Caco-2 (cell line): ENCODE data around the gene MTMR10. TPM values are rescaled to one million over a fixed set of nuclear protein-coding genes. Genes with fewer than 3 reads are reported as not detected.

Experiments
- BruUV-seq: library from RNA; stranded (reverse); fragments of 400-500 nt; replicated peaks from 2 replicates; lab custom pipeline; 2021; lab: Mats Ljungman, UMichigan
- CTCF ChIA-PET: fragments of 300-600 bp; sonication (Branson Sonifier 250); formaldehyde crosslinking; loops from one replicate; lab custom pipeline; 2022; ENCODE audit warnings: antibody characterized with exemption; lab: Charles Lee
- POLR2A ChIA-PET: fragments of 300-600 bp; sonication (Branson Sonifier 250); formaldehyde crosslinking; loops from one replicate; lab custom pipeline; 2022; ENCODE audit warnings: antibody characterized with exemption; lab: Charles Lee
- DNase-seq, 2 experiments: peaks; one replicate each; pipeline versions ENCODE4 v3.0.0 to v3.0.0-alpha.2; 2020 to 2022
- H3K27me3 ChIP-seq: replicated peaks from 2 replicates; pipeline ENCODE4 v1.6.0; 2011; ENCODE audit warnings: low read length; ENCODE audit not compliant: control insufficient read depth, insufficient read depth
- H3K36me3 ChIP-seq: 2 replicates; pipeline ENCODE4 v1.5.1; 2011; ENCODE audit warnings: low read length; ENCODE audit not compliant: control insufficient read depth, insufficient read depth
- H3K4me1 ChIP-seq: fragments of 250-450 bp; sonication (Bioruptor Pico); 2 replicates; pipeline ENCODE4 v1.5.1; 2020; ENCODE audit warnings: mild to moderate bottlenecking
- H3K4me3 ChIP-seq: 2 replicates; pipeline ENCODE4 v1.5.1; 2011; ENCODE audit warnings: low read depth, mild to moderate bottlenecking, control low read depth, low read length
- H3K9me3 ChIP-seq: fragments of 250-450 bp; sonication (Bioruptor Pico); 2 replicates; pipeline ENCODE4 v1.5.1; 2020; ENCODE audit warnings: mild to moderate bottlenecking, moderate library complexity
- H3K27ac Mint-ChIP-seq: one replicate; pipeline ENCODE4 v1.8.0; 2022; ENCODE audit warnings: mixed read lengths; ENCODE audit not compliant: unreplicated experiment
- H3K27me3 Mint-ChIP-seq: one replicate; pipeline ENCODE4 v1.8.0; 2022; ENCODE audit warnings: mixed read lengths; ENCODE audit not compliant: insufficient read depth, unreplicated experiment
- H3K36me3 Mint-ChIP-seq: one replicate; pipeline ENCODE4 v1.8.0; 2022; ENCODE audit warnings: mild to moderate bottlenecking, mixed read lengths; ENCODE audit not compliant: insufficient read depth, unreplicated experiment
- H3K4me1 Mint-ChIP-seq: one replicate; pipeline ENCODE4 v1.8.0; 2022; ENCODE audit warnings: low read depth, mixed read lengths; ENCODE audit not compliant: unreplicated experiment
- H3K4me3 Mint-ChIP-seq: one replicate; pipeline ENCODE4 v1.8.0; 2022; ENCODE audit warnings: mild to moderate bottlenecking, moderate library complexity, mixed read lengths; ENCODE audit not compliant: unreplicated experiment
- H3K9me3 Mint-ChIP-seq: one replicate; pipeline ENCODE4 v1.8.0; 2022; ENCODE audit warnings: mixed read lengths; ENCODE audit not compliant: unreplicated experiment
- CTCF ChIP-seq, 2 experiments: fragments of 200-600 bp in 1 of 2; IDR thresholded peaks; 1 replicate in 1 of 2; 2 replicates in 1 of 2; pipeline versions ENCODE4 v1.5.1 to v1.8.0; 2011 to 2022; ENCODE audit warnings: antibody characterized with exemption in 1 of 2, control low read depth in 1 of 2, inconsistent platforms in 1 of 2, low read depth in 1 of 2, low read length in 1 of 2, mild to moderate bottlenecking in 1 of 2, moderate library complexity in 1 of 2; ENCODE audit not compliant: insufficient read depth in 1 of 2, severe bottlenecking in 1 of 2, unreplicated experiment in 1 of 2
- intact Hi-C: fragments of 100-400 bp; cut with micrococcal nuclease; formaldehyde crosslinking; loops from one replicate; pipeline ENCODE4 v1.10.0; 2022; ENCODE audit not compliant: unreplicated experiment
- total RNA-seq: library from RNA; stranded (reverse); gene quantifications from 2 replicates; pipeline ENCODE4 v1.2.3, GENCODE V29; 2022

The MTMR10 gene
- total RNA-seq, 1 experiment from 2014 or later = 33.2 TPM

- Mint-ChIP-seq H3K4me3 (no peak overlapping the region), H3K9me3 (no peaks in the 10 kb centered on the region), H3K36me3 (peaks cover 55% of the 10 kb centered on the region), H3K27me3 (no peaks in the 10 kb centered on the region), H3K27ac (no peak overlapping the region), H3K4me1 (no peaks in the 10 kb centered on the region)
- no peak for DNase-seq
- H3K4me1 ChIP-seq = no peaks in the 10 kb centered on the region
- no peaks in the 10 kb centered on the region for H3K36me3 ChIP-seq
- no TSS peak for BruUV-seq
- POLR2A ChIA-PET = interaction anchor here (0.5 kb wide), 1 partner anchor 88 kb away, joined by 10 read pairs; no protein-coding TSS in a partner anchor
- CTCF ChIA-PET = no interaction called here
- TF ChIP-seq CTCF (IDR thresholded peaks at IDR 0.05; ENCODE audit: insufficient read depth in 1 of 2, low read depth in 1 of 2, low read length in 1 of 2, severe bottlenecking in 1 of 2, unreplicated experiment in 1 of 2) = no peak
- intact Hi-C loops = no loop called here
- H3K4me3 ChIP-seq = no peak overlapping the region
- no peaks in the 10 kb centered on the region for H3K9me3 ChIP-seq
- no peaks in the 10 kb centered on the region for H3K27me3 ChIP-seq
These were observed 29.3 kb downstream of the MTMR10 start for GRCh38 chr15:30962079-30962478.

GRCh38 chr15:30958219-30958618, 33.2 kb downstream of the MTMR10 start:
- ChIA-PET CTCF (no interaction called here), POLR2A (no interaction called here)
- TF ChIP-seq CTCF (IDR thresholded peaks at IDR 0.05; ENCODE audit: insufficient read depth in 1 of 2, low read depth in 1 of 2, low read length in 1 of 2, severe bottlenecking in 1 of 2, unreplicated experiment in 1 of 2) = no peak
- Histone ChIP-seq H3K4me3 (no peak overlapping the region), H3K27me3 (no peaks in the 10 kb centered on the region), H3K36me3 (peaks cover 3% of the 10 kb centered on the region), H3K4me1 (peaks cover 22% of the 10 kb centered on the region), H3K9me3 (no peaks in the 10 kb centered on the region)
- intact Hi-C loops = no loop called here
- peak overlapping the region; percentile 4 for H3K27ac Mint-ChIP-seq
- no peak overlapping the region for H3K4me3 Mint-ChIP-seq
- peaks cover 17% of the 10 kb centered on the region for H3K4me1 Mint-ChIP-seq
- peaks cover 78% of the 10 kb centered on the region for H3K36me3 Mint-ChIP-seq
- H3K27me3 Mint-ChIP-seq = no peaks in the 10 kb centered on the region
- peaks cover 8% of the 10 kb centered on the region for H3K9me3 Mint-ChIP-seq
- no TSS peak for BruUV-seq
- DNase-seq = no peak

- peaks cover 78% of the 10 kb centered on the region for H3K36me3 Mint-ChIP-seq
- H3K4me1 ChIP-seq = peaks cover 22% of the 10 kb centered on the region
- H3K9me3 ChIP-seq = no peaks in the 10 kb centered on the region
- no peaks in the 10 kb centered on the region for H3K27me3 ChIP-seq
- H3K4me1 Mint-ChIP-seq = peaks cover 17% of the 10 kb centered on the region
- peak overlapping the region; percentile 86 for H3K27ac Mint-ChIP-seq
- intact Hi-C loops = loop anchor here (1.0 to 2.0 kb wide), 3 partner anchors 33 to 78 kb away; no protein-coding TSS in a partner anchor
- ChIA-PET POLR2A (no interaction called here), CTCF (no interaction called here)
- peak overlapping the region; percentile 13 for H3K4me3 Mint-ChIP-seq
- H3K9me3 Mint-ChIP-seq = peaks cover 8% of the 10 kb centered on the region
- no TSS peak for BruUV-seq
- H3K27me3 Mint-ChIP-seq = no peaks in the 10 kb centered on the region
- peak; percentile 75 to 78 for DNase-seq
- H3K36me3 ChIP-seq = peaks cover 4% of the 10 kb centered on the region
- no peak overlapping the region for H3K4me3 ChIP-seq
- no peak for TF ChIP-seq CTCF (IDR thresholded peaks at IDR 0.05; ENCODE audit: insufficient read depth in 1 of 2, low read depth in 1 of 2, low read length in 1 of 2, severe bottlenecking in 1 of 2, unreplicated experiment in 1 of 2)
These were observed 35.0 kb downstream of the MTMR10 start for GRCh38 chr15:30956216-30957124.
